HEK293T (cell line): Measurements from ENCODE around the gene FOLR3.

Source experiments
- CTCF ChIA-PET: fragments of 350-600 bp; formaldehyde crosslinking; extraction: SDS; loops from one replicate; lab custom pipeline; 2021; ENCODE audit warnings: antibody characterized with exemption, inconsistent platforms; lab: Yijun Ruan, JAX
- POLR2A ChIA-PET: fragments of 350-600 bp; formaldehyde crosslinking; extraction: SDS; loops from one replicate; lab custom pipeline; 2020; ENCODE audit warnings: antibody characterized with exemption, inconsistent platforms; lab: Yijun Ruan, JAX
- DNase-seq: peaks from one replicate; pipeline ENCODE4 v3.0.0; 2012; ENCODE audit warnings: mixed read lengths; ENCODE audit errors: extremely low spot score
- ARNT ChIP-seq: fragments of 450-650 bp; IDR thresholded peaks from 2 replicates; pipeline ENCODE4 v1.6.1; 2017; ENCODE audit warnings: mild to moderate bottlenecking
- BHLHE40 ChIP-seq: fragments of 450-650 bp; IDR thresholded peaks from 2 replicates; pipeline ENCODE4 v1.6.1; 2016; ENCODE audit warnings: mild to moderate bottlenecking, moderate library complexity, borderline replicate concordance
- CTBP1 ChIP-seq: fragments of 450-650 bp; IDR thresholded peaks from 2 replicates; pipeline ENCODE4 v1.6.1; 2016; ENCODE audit warnings: borderline replicate concordance
- ELF4 ChIP-seq: fragments of 450-650 bp; IDR thresholded peaks from 2 replicates; pipeline ENCODE4 v1.6.1; 2017; ENCODE audit warnings: antibody characterized with exemption
- FOXA1 ChIP-seq: fragments of 450-650 bp; IDR thresholded peaks from 2 replicates; pipeline ENCODE4 v1.6.1; 2016; ENCODE audit warnings: mild to moderate bottlenecking
- FOXK2 ChIP-seq: fragments of 450-650 bp; IDR thresholded peaks from 2 replicates; pipeline ENCODE4 v1.6.1; 2016; ENCODE audit warnings: mild to moderate bottlenecking
- FOXM1 ChIP-seq: fragments of 450-650 bp; IDR thresholded peaks from 2 replicates; pipeline ENCODE4 v1.6.1; 2017; ENCODE audit warnings: mild to moderate bottlenecking, borderline replicate concordance
- HDGF ChIP-seq: fragments of 450-650 bp; IDR thresholded peaks from 2 replicates; pipeline ENCODE4 v1.6.1; 2017; ENCODE audit warnings: antibody characterized with exemption, borderline replicate concordance
- L3MBTL2 ChIP-seq: fragments of 450-650 bp; conservative IDR thresholded peaks from 2 replicates; pipeline ENCODE4 v1.6.1; 2016; ENCODE audit warnings: mild to moderate bottlenecking
- LEF1 ChIP-seq: fragments of 450-650 bp; IDR thresholded peaks from 2 replicates; pipeline ENCODE4 v1.6.1; 2017; ENCODE audit warnings: mild to moderate bottlenecking, borderline replicate concordance
- NFRKB ChIP-seq: fragments of 450-650 bp; IDR thresholded peaks from 2 replicates; pipeline ENCODE4 v1.6.1; 2016; ENCODE audit warnings: mild to moderate bottlenecking, moderate library complexity
- SP1 ChIP-seq: fragments of 450-650 bp; IDR thresholded peaks from 2 replicates; pipeline ENCODE4 v1.6.1; 2017
- SUZ12 ChIP-seq: fragments of 450-650 bp; IDR thresholded peaks from 2 replicates; pipeline ENCODE4 v1.6.1; 2016; ENCODE audit warnings: mild to moderate bottlenecking
- TARDBP ChIP-seq: fragments of 450-650 bp; IDR thresholded peaks from 2 replicates; pipeline ENCODE4 v1.6.1; 2016
- ZNF384 ChIP-seq: fragments of 450-650 bp; IDR thresholded peaks from 2 replicates; pipeline ENCODE4 v1.6.1; 2016
- TF ChIP-seq, protein P1 (sequence below): fragments of 450-650 bp; IDR thresholded peaks from 2 replicates; pipeline ENCODE4 v1.6.1; 2016

The FOLR3 gene

GRCh38 chr11:72129381-72129780, 6.1 kb upstream of the FOLR3 start:
- ChIA-PET POLR2A (no interaction called here), CTCF (no interaction called here)
- no peak for DNase-seq
- TF ChIP-seq TARDBP (no peak), ARNT (no peak), HDGF (no peak), CTBP1 (no peak), FOXA1 (no peak), ELF4 (no peak)

GRCh38 chr11:72132646-72133045, 2.9 kb upstream of the FOLR3 start:
- DNase-seq, result no peak
- ChIA-PET POLR2A (no interaction called here), CTCF (no interaction called here)
- no peak for TF ChIP-seq ARNT

DNA sequence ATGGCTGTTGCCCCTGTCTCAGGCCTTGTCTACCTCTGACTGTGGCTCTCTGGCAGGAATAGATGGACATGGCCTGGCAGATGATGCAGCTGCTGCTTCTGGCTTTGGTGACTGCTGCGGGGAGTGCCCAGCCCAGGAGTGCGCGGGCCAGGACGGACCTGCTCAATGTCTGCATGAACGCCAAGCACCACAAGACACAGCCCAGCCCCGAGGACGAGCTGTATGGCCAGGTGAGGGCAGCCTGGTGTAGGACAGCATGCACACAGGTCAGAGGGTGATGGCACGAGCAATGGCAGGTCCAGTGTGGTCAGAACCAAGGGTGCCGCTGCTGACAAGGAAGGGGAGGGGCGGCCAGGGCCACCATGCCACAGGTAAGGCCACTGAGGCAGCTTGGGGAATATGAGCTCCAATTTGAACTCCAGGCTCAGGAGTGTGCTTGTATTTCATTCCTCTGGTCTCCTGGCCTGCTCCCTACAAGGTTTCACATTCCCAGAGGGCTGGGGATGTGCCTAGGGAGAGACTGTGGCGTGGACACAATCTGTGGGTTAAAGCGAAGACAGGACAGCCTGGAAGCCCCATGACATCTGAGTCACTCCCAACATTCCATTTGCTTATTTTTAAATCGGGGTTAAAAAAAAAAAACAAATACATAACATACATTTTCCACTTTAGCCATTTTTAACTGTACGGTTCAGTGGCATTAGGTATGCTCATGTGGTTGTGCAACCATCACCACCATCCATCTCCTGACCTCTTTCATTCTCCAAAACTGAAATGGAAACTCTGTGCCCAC, 562 bp downstream of the FOLR3 start:
- TF ChIP-seq L3MBTL2 (no peak), SP1 (no peak), ARNT (no peak), FOXK2 (no peak), FOXA1 (no peak), BHLHE40 (no peak), ELF4 (no peak), ZNF384 (no peak), TARDBP (no peak), HDGF (no peak), CTBP1 (no peak), SUZ12 (no peak)
- TF ChIP-seq, protein P1, sequence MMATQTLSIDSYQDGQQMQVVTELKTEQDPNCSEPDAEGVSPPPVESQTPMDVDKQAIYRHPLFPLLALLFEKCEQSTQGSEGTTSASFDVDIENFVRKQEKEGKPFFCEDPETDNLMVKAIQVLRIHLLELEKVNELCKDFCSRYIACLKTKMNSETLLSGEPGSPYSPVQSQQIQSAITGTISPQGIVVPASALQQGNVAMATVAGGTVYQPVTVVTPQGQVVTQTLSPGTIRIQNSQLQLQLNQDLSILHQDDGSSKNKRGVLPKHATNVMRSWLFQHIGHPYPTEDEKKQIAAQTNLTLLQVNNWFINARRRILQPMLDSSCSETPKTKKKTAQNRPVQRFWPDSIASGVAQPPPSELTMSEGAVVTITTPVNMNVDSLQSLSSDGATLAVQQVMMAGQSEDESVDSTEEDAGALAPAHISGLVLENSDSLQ, result no peak
- ChIA-PET CTCF (interaction anchor here (0.6 kb wide), 1 partner anchor 30 kb away, joined by 3 read pairs; no protein-coding TSS in a partner anchor), POLR2A (no interaction called here)
- DNase-seq, result no peak

DNA sequence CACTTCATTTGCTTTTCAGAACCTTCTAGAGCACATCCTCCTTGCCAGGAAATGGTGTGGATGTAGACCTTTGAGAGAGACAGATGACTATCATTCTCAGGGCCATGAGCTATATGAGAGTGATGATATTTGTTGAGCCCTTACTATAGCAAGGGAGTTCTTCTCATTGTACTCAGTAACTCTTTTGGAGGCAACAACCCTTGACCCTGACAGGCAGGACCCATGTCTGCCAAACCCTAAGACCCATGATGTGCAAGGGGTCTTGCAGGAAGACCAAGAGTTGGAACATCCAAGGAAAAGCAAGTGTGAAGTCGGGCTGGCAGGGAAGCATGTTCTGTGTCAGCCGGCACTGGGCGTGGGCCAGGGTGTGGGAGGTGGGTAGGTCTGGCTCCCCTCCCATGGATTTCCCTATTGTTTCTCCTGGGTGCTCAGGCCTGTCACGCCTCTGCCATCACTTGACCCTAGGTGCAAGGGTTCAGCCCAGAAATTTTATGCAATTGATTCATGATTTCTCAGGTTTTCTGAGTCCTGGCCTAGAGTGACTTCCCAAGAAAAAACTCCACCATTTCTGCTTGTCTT, 1.2 kb downstream of the FOLR3 start:
- no peak for TF ChIP-seq HDGF
- TF ChIP-seq LEF1, result no peak
- no peak for TF ChIP-seq CTBP1
- TF ChIP-seq TARDBP, result no peak
- no peak for TF ChIP-seq NFRKB
- TF ChIP-seq ARNT, result no peak
- no peak for TF ChIP-seq SP1
- no peak for TF ChIP-seq FOXK2
- ChIA-PET POLR2A (no interaction called here), CTCF (interaction anchor here (0.6 kb wide), 1 partner anchor 29 kb away, joined by 3 read pairs; no protein-coding TSS in a partner anchor)
- DNase-seq, result no peak

GRCh38 chr11:72138821-72139390, 3.4 kb downstream of the FOLR3 start:
- no peak for DNase-seq
- POLR2A ChIA-PET, result interaction anchor here (1.4 kb wide), 1 partner anchor 26 kb away, joined by 4 read pairs; the partner anchor contains the start of gene ANAPC15
- CTCF ChIA-PET, result no interaction called here
- TF ChIP-seq FOXK2, result no peak
- no peak for TF ChIP-seq CTBP1
- no peak for TF ChIP-seq ARNT
- TF ChIP-seq SUZ12, result no peak
- TF ChIP-seq HDGF, result no peak
- no peak for TF ChIP-seq FOXM1
- no peak for TF ChIP-seq LEF1
- no peak for TF ChIP-seq ZNF384
- TF ChIP-seq TARDBP, result no peak
- TF ChIP-seq NFRKB, result no peak
- no peak for TF ChIP-seq FOXA1
- no peak for TF ChIP-seq SP1
- TF ChIP-seq L3MBTL2, result no peak
- TF ChIP-seq BHLHE40, result no peak
- no peak for TF ChIP-seq ELF4

DNA sequence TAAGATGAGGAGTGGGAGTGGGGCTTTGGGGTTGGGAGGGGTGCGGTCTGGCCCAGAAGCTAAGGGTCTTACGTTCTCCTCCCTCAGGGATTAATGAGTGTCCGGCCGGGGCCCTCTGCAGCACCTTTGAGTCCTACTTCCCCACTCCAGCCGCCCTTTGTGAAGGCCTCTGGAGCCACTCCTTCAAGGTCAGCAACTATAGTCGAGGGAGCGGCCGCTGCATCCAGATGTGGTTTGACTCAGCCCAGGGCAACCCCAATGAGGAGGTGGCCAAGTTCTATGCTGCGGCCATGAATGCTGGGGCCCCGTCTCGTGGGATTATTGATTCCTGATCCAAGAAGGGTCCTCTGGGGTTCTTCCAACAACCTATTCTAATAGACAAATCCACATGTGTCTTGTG, 4.0 kb downstream of the FOLR3 start:
- ChIA-PET CTCF (no interaction called here), POLR2A (interaction anchor here (1.4 kb wide), 1 partner anchor 27 kb away, joined by 4 read pairs; the partner anchor contains the start of gene ANAPC15)
- DNase-seq, result no peak
- TF ChIP-seq BHLHE40, result no peak
- TF ChIP-seq FOXK2, result no peak
- no peak for TF ChIP-seq NFRKB

DNA sequence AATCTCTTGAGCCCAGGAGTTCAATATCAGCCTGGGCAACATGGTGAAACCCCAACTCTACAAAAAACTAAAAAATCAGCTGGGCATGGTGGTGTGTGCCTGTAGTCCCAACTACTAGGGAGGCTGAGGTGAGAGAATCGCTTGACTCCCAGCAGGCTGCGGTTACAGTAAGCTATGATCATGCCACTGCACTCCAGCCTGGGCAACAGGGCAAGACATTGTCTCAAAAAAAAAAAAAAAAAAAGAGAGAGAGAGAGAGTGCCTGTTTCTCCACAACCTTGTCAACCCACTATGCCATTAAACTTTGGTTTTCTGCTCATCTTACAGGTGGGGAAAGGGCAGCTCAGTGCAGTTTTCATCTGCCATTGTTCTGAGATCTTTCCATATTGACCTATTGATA, 5.1 kb downstream of the FOLR3 start:
- DNase-seq, result no peak
- ChIA-PET CTCF (no interaction called here), POLR2A (no interaction called here)
- TF ChIP-seq SUZ12 (no peak), BHLHE40 (no peak), L3MBTL2 (no peak), CTBP1 (no peak), TARDBP (no peak), NFRKB (no peak), LEF1 (no peak), ARNT (no peak), ELF4 (no peak), SP1 (no peak), ZNF384 (no peak), FOXA1 (no peak), FOXM1 (no peak)
- TF ChIP-seq, protein P1, result no peak
